ENCODE data around the gene MBD6.

GRCh38 chr12:57475271-57476161 lies 47.1 kb upstream of the MBD6 start:
- TF ChIP-seq POLR2A (IDR thresholded peaks at IDR 0.05) (no peak), CTCF (IDR thresholded peaks at IDR 0.05) (no peak), POLR2AphosphoS5 (IDR thresholded peaks at IDR 0.05) (no peak)
